ENCODE data around the gene FUT7. TPM values are rescaled to one million over a fixed set of nuclear protein-coding genes. Genes with fewer than 3 reads are reported as not detected.

The FUT7 gene
- total RNA-seq, 1 donor = not detected

DNA sequence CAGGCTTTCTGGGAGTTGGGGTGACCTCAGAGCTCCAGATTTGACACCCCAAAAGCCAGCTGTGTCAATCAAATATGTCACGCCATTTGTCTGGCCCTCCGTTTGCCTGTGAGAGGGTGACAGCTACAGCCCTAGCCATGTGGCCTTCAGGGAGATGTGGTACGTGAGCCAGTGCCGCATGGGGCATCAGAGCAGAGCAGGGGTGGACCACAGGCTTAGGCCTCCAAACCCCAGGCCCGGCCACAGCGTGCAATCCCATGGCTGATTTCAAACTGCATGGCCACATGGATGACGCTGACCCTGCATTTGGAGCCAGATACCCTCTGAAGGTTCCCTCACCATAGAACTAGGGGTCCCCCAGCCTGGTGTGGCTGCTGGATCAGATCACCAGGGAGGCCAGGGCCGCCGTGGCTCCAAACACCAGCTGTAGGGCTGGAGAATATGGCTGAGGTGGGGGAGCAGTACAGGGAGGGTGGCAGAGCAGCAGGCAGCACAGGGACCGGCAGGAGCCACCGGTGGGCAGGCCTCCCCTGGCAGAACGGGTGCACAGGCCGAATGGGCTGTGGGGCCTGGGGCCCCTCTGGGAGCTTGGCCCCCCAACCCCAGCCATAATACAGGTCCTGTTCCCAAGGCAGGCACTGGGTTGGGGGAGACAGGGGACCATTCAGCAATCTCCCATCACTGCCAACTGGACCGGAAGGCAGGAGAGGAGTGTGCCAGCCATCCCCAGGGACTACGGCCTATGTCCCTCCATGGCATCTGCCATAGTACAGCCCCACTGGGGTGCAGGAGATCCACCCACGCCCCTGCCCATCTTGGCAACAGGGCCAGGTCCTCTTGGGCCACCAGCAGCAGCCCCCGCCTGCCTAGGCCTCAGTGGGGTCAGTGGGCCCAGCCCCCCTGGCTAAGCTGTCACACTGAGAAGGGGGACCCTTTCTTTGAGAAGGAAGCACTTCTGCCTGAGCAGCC is 36.9 kb upstream of the FUT7 start:
- DNase-seq (ENCODE audit: insufficient read length, low spot score, missing footprints) = peak; percentile 72
- peaks cover 5% of the 10 kb centered on the region for H3K4me1 ChIP-seq (ENCODE audit: insufficient read depth, low read length)
- no peaks in the 10 kb centered on the region for H3K27me3 ChIP-seq (ENCODE audit: insufficient read depth, low read length)
- peak overlapping the region; percentile 35 for H3K4me3 ChIP-seq (ENCODE audit: insufficient read depth, low read length)
- H3K9me3 ChIP-seq (ENCODE audit: low read depth, low read length) = no peaks in the 10 kb centered on the region
- H3K4me2 ChIP-seq (ENCODE audit: insufficient read depth, low read length) = peak overlapping the region; percentile 82
- no peak overlapping the region for H2AFZ ChIP-seq (ENCODE audit: low read length)
- no peaks in the 10 kb centered on the region for H3K36me3 ChIP-seq (ENCODE audit: insufficient read depth, low read length)
- TF ChIP-seq, protein P1, sequence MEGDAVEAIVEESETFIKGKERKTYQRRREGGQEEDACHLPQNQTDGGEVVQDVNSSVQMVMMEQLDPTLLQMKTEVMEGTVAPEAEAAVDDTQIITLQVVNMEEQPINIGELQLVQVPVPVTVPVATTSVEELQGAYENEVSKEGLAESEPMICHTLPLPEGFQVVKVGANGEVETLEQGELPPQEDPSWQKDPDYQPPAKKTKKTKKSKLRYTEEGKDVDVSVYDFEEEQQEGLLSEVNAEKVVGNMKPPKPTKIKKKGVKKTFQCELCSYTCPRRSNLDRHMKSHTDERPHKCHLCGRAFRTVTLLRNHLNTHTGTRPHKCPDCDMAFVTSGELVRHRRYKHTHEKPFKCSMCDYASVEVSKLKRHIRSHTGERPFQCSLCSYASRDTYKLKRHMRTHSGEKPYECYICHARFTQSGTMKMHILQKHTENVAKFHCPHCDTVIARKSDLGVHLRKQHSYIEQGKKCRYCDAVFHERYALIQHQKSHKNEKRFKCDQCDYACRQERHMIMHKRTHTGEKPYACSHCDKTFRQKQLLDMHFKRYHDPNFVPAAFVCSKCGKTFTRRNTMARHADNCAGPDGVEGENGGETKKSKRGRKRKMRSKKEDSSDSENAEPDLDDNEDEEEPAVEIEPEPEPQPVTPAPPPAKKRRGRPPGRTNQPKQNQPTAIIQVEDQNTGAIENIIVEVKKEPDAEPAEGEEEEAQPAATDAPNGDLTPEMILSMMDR (IDR thresholded peaks at IDR 0.05; ENCODE audit: extremely low read depth, low read depth, low read length) = no peak
- H3K27ac ChIP-seq (ENCODE audit: low read depth, low read length) = no peak overlapping the region
- no peaks in the 10 kb centered on the region for H3K79me2 ChIP-seq (ENCODE audit: insufficient read depth, low read length)
- H4K20me1 ChIP-seq (ENCODE audit: insufficient read depth, low read length) = peaks cover 6% of the 10 kb centered on the region

DNA sequence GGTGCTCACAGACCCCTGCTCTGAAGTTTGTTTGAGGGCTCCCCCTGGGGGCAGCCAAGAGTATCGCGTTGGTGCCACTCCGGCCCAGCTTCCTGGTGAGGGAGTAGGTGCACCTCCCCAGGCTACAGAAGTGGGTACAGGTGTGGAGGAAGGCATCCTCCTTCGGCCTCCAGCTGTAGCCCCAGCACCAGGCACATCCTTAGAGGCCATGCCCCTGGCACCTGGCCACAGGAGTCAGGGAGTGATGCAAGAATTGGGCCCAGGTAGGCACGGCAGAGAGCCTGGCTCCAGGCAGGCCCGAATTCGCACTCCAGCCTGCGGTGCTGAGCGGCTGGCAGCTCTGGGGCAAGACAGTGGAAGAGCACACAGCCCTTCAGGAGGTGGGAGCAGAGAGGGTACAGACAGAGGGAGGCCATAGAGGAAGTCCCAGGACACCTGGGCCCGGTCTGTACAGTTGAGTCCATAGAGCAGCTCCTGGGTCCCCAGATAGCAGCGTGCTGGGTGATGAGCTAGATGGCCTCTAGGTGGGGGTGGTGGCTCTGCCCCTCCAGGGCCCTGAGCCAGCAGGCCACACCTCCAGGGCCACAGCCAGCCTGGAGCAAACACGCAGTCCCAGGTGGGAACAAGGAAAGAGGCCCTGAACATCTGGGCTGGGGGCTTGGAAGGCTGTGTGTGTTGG is 36.1 kb upstream of the FUT7 start:
- peak; percentile 99 for DNase-seq (ENCODE audit: insufficient read length, low spot score, missing footprints)
- peaks cover 5% of the 10 kb centered on the region for H3K4me1 ChIP-seq (ENCODE audit: insufficient read depth, low read length)
- H3K4me2 ChIP-seq (ENCODE audit: insufficient read depth, low read length) = no peak overlapping the region

DNA sequence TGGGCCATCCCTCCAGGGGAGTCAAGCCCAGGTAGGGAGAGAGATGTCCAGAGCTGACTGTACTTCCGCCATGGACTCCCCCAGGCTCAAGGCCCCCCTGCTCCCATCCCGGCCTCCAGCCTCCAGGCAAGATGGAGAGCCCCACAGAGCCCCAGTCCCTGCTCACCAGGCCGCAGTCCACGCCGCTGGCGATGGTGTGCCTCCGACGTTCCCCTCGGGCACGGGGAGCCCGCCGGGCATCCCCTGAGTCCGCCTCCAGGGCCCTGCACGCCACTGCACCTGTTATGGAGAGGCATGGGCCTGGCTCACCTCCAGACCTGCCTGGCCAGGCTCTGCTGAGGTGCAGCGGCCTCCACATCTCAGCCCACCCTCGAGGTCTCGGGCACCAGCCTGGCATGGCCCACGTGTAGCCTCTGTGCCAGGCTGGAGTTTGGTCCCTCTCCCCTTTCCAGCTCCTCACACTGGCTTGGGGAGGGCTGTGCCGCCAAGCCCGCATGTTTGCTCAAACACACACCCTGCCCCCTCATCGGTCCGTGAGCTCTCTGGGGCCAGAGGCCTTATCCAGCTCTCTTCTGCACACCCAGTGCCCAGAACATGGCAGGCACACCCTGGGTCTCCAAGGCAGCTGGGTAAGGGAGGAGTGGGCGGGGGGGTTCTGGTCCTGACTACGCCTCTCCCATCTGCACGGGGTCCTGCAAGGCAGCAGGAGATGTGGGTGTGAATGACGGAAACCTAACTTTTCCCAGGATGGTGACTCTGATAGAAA is 34.4 kb upstream of the FUT7 start:
- Histone ChIP-seq H3K79me2 (ENCODE audit: insufficient read depth, low read length) (no peaks in the 10 kb centered on the region), H3K9me3 (ENCODE audit: low read depth, low read length) (no peaks in the 10 kb centered on the region), H3K36me3 (ENCODE audit: insufficient read depth, low read length) (no peaks in the 10 kb centered on the region), H3K4me3 (ENCODE audit: insufficient read depth, low read length) (no peak overlapping the region), H3K27ac (ENCODE audit: low read depth, low read length) (no peak overlapping the region), H3K4me2 (ENCODE audit: insufficient read depth, low read length) (no peak overlapping the region), H3K4me1 (ENCODE audit: insufficient read depth, low read length) (peaks cover 5% of the 10 kb centered on the region), H2AFZ (ENCODE audit: low read length) (no peak overlapping the region), H3K27me3 (ENCODE audit: insufficient read depth, low read length) (no peaks in the 10 kb centered on the region), H4K20me1 (ENCODE audit: insufficient read depth, low read length) (peaks cover 6% of the 10 kb centered on the region)
- TF ChIP-seq, protein P1 (IDR thresholded peaks at IDR 0.05; ENCODE audit: extremely low read depth, low read depth, low read length) = no peak
- peak; percentile 75 for DNase-seq (ENCODE audit: insufficient read length, low spot score, missing footprints)

More for the DNA sequence above, 36.1 kb upstream of the FUT7 start:
- TF ChIP-seq, protein P1 (IDR thresholded peaks at IDR 0.05; ENCODE audit: extremely low read depth, low read depth, low read length) = peak; percentile 74
- Histone ChIP-seq H3K27ac (ENCODE audit: low read depth, low read length) (no peak overlapping the region), H3K36me3 (ENCODE audit: insufficient read depth, low read length) (no peaks in the 10 kb centered on the region), H3K4me3 (ENCODE audit: insufficient read depth, low read length) (no peak overlapping the region), H3K79me2 (ENCODE audit: insufficient read depth, low read length) (no peaks in the 10 kb centered on the region), H4K20me1 (ENCODE audit: insufficient read depth, low read length) (peaks cover 6% of the 10 kb centered on the region), H3K9me3 (ENCODE audit: low read depth, low read length) (no peaks in the 10 kb centered on the region), H3K27me3 (ENCODE audit: insufficient read depth, low read length) (no peaks in the 10 kb centered on the region), H2AFZ (ENCODE audit: low read length) (no peak overlapping the region)

Measured in osteoblast (primary cell).